GM12892 (cell line): ENCODE results near the gene TBX1.
A peak's percentile ranks its signal among the peaks of the same experiment; 100 is the strongest.
"Not testable (repeated sequence)": the region's sequence is repeated elsewhere in the genome, so short reads cannot be mapped to it uniquely, and the experiment has no call there.

ENCODE experiments used
- DNase-seq: peaks from one replicate; pipeline ENCODE4 v3.0.0; 2011; ENCODE audit not compliant: insufficient read length
- FAIRE-seq: peaks from 2 replicates; lab custom pipeline; 2011; peaks lifted over from hg19 to GRCh38; lab: Jason Lieb, UNC
- POLR2A ChIP-seq: IDR thresholded peaks from 2 replicates; pipeline ENCODE4 v1.6.1; 2011; ENCODE audit warnings: low read depth, low read length, control low read depth
- POLR2AphosphoS5 ChIP-seq: IDR thresholded peaks from 2 replicates; pipeline ENCODE4 v1.6.1; 2011; ENCODE audit warnings: low read depth, low read length, control low read depth
- TAF1 ChIP-seq: IDR thresholded peaks from 2 replicates; pipeline ENCODE4 v1.6.1; 2011; ENCODE audit warnings: low read depth, mild to moderate bottlenecking, control low read depth, low read length, borderline replicate concordance

The TBX1 gene

DNA sequence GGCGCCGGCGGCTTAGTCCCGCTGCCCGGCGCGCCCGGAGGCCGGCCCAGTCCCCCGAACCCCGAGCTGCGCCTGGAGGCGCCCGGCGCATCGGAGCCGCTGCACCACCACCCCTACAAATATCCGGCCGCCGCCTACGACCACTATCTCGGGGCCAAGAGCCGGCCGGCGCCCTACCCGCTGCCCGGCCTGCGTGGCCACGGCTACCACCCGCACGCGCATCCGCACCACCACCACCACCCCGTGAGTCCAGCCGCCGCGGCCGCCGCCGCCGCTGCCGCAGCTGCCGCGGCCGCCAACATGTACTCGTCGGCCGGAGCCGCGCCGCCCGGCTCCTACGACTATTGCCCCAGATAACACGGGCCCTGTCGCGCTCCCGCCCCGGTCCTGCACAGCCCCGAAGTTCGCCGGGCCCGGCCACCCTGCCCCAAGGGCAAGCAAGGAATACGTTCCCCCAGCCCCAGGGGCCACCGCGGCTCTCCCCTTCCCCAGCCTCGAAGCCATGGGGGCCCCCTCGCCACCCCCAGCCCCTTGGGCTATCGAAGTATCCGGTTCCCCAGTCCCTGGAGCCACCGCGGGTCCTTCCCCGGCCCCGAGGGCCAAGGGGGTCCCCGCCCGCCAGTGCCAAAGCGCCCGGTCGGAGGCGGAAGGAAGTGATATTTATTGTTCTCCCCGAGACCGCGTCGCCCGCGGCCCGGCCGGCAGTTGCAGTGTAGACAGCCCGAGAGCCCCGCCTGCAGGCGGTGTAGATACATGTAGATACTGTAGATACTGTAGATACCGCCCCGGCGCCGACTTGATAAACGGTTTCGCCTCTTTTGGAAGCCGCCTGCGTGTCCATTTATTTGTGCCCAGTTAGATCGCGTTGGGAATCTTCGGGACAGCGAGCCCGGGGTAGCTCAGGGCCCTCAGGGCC lies 6.2 kb downstream of the TBX1 start:
- no peak for FAIRE-seq
- DNase-seq: no peak
- TF ChIP-seq POLR2A: no peak
- no peak for TF ChIP-seq POLR2AphosphoS5
- TF ChIP-seq TAF1: no peak

DNA sequence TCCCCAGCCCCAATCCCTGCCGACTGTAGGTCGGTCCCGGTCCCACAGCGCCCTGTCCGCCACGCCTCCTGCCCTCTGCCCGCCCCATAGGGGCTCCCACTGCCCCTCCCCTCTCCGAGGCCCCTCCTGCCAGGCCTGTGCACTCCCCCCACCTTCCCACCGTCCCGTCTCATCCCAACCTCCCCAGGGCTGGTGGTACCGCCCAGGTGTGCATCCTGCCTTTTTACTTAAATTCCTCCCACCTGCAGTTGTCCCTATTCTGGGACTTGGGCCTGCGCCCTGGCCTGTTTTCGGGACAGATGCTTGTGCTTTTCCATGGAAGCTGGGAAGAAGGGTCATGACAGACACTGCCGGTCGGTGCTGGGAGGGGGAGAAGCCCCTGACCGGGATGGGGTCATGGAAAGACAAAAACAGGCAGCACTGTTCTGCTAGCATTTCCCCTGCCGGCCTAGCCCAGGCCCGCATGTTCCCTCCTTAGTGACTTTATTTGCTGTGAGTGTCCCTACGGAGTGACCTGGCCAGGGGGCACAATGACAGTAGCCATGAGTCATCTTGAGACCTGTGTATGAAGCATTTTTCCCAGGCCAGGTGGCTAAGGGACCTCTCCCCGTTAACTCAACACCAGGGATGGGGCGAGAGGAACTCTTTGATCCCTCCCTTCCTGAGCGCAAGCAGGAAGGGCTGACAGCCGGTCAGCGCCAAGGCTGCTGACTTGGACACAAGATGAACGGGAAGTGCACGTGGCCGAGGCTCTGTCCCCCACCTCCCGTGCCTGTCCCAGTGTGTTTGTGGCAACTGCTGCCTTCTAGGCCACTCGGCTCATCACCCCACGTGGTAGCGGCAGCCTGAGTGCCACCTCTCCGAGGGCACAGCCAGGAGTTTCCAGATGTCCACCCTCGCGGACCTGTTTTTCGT lies 7.1 kb downstream of the TBX1 start:
- no peak for TF ChIP-seq TAF1
- TF ChIP-seq POLR2AphosphoS5: no peak
- no peak for TF ChIP-seq POLR2A
- DNase-seq: no peak
- no peak for FAIRE-seq

DNA sequence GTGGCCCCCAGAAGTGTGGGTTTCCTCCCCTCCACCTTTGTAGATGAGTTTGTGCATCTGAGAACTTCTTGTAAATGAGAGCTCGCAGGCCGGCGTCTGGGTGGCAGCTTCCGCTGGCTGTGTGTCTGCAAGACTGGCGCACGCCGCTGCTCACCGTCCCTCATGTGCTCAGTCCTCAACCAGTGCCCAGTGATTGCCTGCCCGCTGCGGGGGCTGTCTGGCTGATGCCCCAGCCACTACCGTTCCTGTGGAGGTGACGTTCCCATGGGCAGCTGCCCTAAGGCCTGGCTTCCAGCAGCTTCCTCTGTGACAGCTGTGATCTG lies 8.8 kb downstream of the TBX1 start:
- no peak for FAIRE-seq
- TF ChIP-seq POLR2AphosphoS5 (no peak), TAF1 (no peak), POLR2A (no peak)

DNA sequence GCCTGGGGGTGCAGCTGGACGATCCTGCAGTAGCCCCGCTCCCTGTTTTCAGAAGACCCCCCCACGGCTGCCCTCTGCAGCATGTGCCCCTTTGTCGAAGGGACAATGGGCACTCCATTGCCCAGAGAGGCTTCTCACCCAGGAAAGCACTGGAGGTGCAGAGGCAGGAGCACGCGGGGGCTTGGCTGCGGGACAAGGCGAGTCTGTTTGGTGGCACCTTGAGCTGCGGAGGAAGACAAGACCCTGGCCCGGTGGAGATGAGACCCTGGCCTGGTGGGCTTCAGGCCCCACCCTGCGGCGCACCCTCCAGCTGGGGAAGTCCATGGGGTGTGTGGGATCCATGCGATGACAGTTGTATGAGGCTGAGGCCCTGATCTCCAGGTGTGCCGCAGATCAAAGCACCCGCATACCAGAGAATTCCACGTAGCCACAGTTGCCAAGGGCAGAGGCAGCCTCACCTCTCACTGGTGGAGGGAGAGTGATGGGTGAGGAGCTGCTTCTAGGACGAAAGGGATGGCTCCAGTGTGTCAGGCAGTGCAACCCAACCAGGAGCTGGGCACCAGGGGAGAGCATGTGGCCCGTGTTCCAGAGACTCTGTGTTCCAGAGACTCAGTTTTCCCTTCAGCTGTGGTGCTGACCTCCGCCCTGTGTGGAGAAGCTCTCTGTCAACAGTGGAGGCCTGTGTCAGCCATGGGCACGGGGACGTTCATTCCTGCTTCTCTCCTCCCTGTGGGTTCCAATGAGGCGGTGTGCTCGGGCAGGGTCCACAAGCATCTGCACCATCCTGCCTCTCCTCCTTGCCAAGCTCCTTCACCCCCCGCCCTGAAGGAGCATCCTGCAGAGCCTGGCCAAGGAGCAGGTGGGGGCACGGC lies 10.0 kb downstream of the TBX1 start:
- TF ChIP-seq TAF1 (no peak), POLR2AphosphoS5 (no peak), POLR2A (no peak)
- FAIRE-seq: no peak
- no peak for DNase-seq

More for the DNA sequence above, 8.8 kb downstream of the TBX1 start:
- no peak for DNase-seq

DNA sequence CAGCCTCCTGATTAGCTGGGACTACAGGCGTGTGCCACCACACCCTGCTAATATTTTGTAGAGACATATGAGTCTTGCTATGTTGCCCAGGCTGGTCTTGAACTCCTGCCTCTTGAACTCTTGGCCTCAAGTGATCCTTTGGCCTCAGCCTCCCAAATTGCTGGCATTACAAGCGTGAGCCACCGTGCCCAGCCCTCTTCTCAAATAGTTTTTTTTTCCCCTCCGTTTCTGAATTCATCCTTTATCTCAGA lies 11.8 kb downstream of the TBX1 start:
- DNase-seq (no peak), FAIRE-seq (no peak)
- TF ChIP-seq TAF1 (no peak), POLR2A (no peak)

DNA sequence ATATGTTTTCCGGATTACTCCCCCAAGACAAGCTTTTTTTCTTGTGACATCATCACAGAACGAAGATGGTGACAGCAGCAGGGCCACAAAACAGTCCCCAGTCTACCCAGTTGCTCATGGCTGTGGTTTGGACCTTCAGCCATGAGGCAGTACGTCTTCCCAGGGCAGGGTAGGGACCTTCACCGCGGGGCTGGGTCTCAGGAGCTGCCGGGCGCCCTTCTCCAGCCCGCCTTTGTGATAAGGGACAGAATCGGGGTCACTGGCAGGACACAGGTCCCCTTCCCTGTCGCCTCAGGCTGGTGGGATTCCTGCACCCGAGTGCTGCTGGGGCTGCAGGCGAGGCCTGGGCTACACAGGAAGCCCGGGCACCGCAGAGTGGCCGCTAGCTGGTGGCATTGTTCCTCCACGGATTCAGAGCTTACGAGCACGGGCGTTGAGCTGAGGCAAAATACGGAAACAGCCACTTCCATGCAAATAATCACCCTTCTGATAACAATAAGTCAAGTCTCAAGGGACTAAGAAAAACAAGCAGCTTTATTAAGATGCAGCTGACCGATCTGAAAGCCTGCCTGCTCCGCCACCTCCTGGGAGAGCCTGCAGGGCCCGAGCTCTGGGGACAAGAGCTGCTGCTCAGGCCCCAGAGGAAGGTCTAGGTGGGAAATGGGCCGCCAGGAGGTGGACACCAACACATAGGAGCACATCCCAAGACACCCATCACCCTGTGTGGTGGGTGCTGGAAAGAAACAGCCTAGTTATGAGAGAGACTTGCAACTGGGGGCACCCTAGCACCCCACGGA lies 12.3 kb downstream of the TBX1 start:
- DNase-seq: no peak
- TF ChIP-seq POLR2A: no peak
- no peak for TF ChIP-seq TAF1
- no peak for TF ChIP-seq POLR2AphosphoS5
- peak; percentile 79 for FAIRE-seq

DNA sequence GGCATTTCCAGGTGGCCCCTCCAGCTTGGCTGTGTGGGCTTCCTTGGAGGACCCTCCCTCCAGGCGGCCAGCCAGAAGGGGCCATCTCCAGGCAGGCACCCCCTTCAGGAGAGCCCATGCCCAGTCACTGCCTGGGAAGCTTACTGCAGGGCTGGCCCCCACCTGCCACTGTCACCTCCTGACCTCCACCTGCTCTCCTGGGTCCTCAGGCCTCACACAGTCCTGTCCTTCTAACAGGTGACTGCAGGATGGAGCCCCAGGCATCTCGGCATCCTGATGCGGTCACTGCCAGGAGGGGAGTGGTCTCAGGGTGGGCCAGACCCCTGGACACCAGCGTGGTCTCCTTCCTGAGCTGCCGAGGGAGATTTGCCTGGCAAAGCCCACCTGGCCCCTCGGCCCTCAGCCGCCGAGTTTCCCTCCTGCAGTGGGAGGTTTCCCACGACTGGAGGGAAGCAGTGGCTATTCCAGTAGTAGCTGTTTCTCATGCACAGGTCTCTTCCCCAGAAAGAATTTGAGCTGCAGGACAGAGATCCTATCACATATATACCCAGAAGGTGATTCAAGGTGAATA lies 13.0 kb downstream of the TBX1 start:
- DNase-seq (no peak), FAIRE-seq (no peak)
- TF ChIP-seq TAF1 (no peak), POLR2A (no peak), POLR2AphosphoS5 (no peak)

DNA sequence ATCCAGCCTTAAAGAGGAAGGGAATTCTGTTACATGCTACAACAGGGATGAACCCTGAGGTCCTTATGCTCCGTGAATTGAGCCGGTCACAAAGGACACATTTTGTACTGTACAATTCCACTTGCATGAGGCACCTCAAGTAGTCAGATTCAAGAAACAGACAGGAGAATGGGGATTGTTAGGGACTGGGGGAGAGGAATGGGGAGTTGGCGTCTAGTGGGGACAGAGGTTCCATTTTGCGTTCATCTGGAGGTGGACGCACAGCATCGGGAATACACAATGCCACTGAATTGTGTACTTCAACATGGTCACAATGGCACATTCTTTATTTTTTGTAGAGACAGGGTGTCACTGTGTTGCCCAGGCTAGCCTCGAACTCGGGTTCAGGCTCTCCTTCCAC lies 14.1 kb downstream of the TBX1 start:
- TF ChIP-seq POLR2AphosphoS5 (no peak), TAF1 (no peak), POLR2A (no peak)
- no peak for FAIRE-seq
- no peak for DNase-seq

DNA sequence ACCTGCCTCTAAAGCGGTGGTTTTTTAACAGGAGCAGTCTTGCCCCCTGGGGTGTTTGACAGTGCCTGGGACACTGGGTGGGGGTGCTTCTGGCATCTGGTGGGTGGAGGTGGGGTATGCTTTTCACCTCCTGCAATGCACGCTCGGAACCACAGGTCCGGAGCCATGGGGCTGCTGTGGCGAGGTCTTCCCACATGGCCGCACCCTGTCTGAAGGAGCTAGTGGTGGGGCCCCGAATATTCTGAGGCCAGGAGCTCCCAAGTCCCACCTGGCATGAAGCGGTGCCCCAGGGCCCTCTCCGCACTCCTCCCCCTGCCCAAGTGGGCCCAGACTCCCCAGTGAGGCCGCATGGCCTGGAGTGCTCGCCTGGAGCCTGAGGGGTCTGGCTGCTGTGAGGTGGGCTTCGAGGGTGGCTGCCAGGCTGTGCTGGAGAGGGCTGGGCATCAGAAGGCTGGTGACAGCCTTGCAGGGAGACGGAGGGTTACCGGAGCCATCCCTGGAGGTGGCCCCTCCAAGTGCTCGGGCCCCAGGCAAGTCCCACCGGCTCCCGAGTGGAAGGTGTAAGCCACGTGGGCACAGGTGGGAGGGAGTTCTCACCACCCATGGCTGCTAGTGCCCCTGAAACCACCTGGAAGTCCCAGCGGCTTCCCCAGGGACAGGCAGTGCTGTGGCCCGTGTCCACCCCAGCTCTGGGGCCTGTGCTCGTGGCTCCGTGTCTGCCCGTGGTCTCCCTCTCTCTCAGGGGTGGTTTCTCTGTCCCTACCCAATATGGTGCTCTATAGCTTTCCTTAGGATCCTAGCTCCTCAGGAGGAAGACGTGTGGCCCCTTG lies 15.1 kb downstream of the TBX1 start:
- no peak for FAIRE-seq
- DNase-seq: no peak
- TF ChIP-seq POLR2AphosphoS5 (no peak), TAF1 (no peak), POLR2A (no peak)

DNA sequence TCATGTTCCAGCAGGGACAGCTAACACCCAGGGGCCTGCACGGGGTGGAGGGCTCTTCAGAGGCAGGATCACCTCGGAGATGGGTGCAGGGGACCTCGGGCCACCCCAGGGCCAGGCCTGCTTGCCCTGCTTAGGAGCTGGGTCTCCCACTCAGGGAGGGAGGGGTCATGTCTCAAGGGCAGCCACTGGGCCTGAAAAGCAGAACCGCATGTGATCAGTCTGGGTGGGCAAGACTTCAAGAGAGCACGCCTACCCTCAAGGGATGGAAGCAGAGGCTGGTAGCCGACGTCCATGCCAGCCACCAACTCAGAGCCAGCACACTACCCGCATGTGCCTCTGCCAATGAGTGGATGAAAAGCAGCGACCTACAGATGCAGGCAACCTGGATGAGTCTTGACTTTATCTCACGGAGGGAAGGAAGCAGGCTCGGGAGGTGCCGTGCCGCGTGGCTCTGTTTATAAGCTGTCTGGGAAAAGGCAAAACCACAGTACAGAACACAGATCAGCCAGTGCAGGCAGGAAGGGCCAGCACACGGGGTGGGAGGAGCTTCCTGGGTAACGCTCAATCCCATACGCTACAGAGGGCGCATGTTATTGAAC lies 16.0 kb downstream of the TBX1 start:
- no peak for DNase-seq
- TF ChIP-seq POLR2A (no peak), TAF1 (no peak), POLR2AphosphoS5 (no peak)
- no peak for FAIRE-seq

DNA sequence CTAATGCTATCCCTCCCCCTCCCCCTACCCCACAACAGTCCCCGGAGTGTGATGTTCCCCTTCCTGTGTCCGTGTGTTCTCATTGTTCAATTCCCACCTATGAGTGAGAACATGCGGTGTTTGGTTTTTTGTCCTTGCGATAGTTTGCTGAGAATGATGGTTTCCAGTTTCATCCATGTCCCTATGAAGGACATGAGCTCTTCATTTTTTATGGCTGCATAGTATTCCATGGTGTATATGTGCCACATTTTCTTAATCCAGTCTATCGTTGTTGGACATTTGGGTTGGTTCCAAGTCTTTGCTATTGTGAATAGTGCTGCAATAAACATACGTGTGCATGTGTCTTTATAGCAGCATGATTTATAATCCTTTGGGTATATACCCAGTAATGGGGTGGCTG lies 16.6 kb downstream of the TBX1 start:
- FAIRE-seq, DNase-seq: not testable (repeated sequence)
